ENCODE data around the gene TNFAIP2. TPM values are rescaled to one million over a fixed set of nuclear protein-coding genes. Genes with fewer than 3 reads are reported as not detected.

The TNFAIP2 gene
- polyA plus RNA-seq, 1 donor from 2014 or later, result 1.8 TPM

GRCh38 chr14:103164006-103164405 lies 40.7 kb downstream of the TNFAIP2 start:
- no peaks in the 10 kb centered on the region for H3K9me3 ChIP-seq (ENCODE audit: low read length)
- no peaks in the 10 kb centered on the region for H3F3A ChIP-seq (ENCODE audit: insufficient read depth, low read length, poor library complexity, severe bottlenecking)
- no peak overlapping the region for H3K4me3 ChIP-seq (ENCODE audit: low read length)
- no peak overlapping the region for H2AFZ ChIP-seq (ENCODE audit: low read depth, low read length)
- no peak overlapping the region for H3K27ac ChIP-seq (ENCODE audit: low read length)
- no peaks in the 10 kb centered on the region for H4K20me1 ChIP-seq (ENCODE audit: insufficient read depth)
- H3K27me3 ChIP-seq (ENCODE audit: insufficient read depth, low read depth, low read length), result no peaks in the 10 kb centered on the region
- H3K9ac ChIP-seq (ENCODE audit: low read length), result no peak overlapping the region
- H3K36me3 ChIP-seq (ENCODE audit: insufficient read depth, low read length), result no peaks in the 10 kb centered on the region
- H3K79me2 ChIP-seq (replicated peaks; ENCODE audit: insufficient read depth, low read length), result no peaks in the 10 kb centered on the region
- H3K4me2 ChIP-seq (ENCODE audit: low read length), result no peak overlapping the region
- H3K9me2 ChIP-seq (ENCODE audit: insufficient read depth, low read length), result no peaks in the 10 kb centered on the region
- TF ChIP-seq MXI1 (conservative IDR thresholded peaks at IDR 0.05; ENCODE audit: poor library complexity, severe bottlenecking) (no peak), REST (IDR thresholded peaks at IDR 0.05; ENCODE audit: borderline replicate concordance) (no peak), EP300 (conservative IDR thresholded peaks at IDR 0.05; ENCODE audit: poor library complexity, severe bottlenecking) (no peak), RAD21 (conservative IDR thresholded peaks at IDR 0.05) (no peak), POLR2AphosphoS5 (IDR thresholded peaks at IDR 0.05) (no peak), TAF1 (IDR thresholded peaks at IDR 0.05; ENCODE audit: low read depth) (no peak), EZH2 (IDR thresholded peaks at IDR 0.05; ENCODE audit: borderline replicate concordance, insufficient read depth, low read length, poor library complexity, severe bottlenecking) (no peak), CTCF (IDR thresholded peaks at IDR 0.05; ENCODE audit: poor library complexity, severe bottlenecking) (no peak), SMC3 (conservative IDR thresholded peaks at IDR 0.05; ENCODE audit: poor library complexity) (no peak)

- no peaks in the 10 kb centered on the region for H4K20me1 ChIP-seq (ENCODE audit: insufficient read depth)
- H3K79me2 ChIP-seq (replicated peaks; ENCODE audit: insufficient read depth, low read length), result no peaks in the 10 kb centered on the region
- no peaks in the 10 kb centered on the region for H3K9me3 ChIP-seq (ENCODE audit: low read length)
- TF ChIP-seq EZH2 (IDR thresholded peaks at IDR 0.05; ENCODE audit: borderline replicate concordance, insufficient read depth, low read length, poor library complexity, severe bottlenecking) (no peak), SMC3 (conservative IDR thresholded peaks at IDR 0.05; ENCODE audit: poor library complexity) (no peak)
- H3K4me2 ChIP-seq (ENCODE audit: low read length), result no peak overlapping the region
- no peaks in the 10 kb centered on the region for H3K36me3 ChIP-seq (ENCODE audit: insufficient read depth, low read length)
- H2AFZ ChIP-seq (ENCODE audit: low read depth, low read length), result no peak overlapping the region
- H3F3A ChIP-seq (ENCODE audit: insufficient read depth, low read length, poor library complexity, severe bottlenecking), result no peaks in the 10 kb centered on the region
- H3K4me3 ChIP-seq (ENCODE audit: low read length), result no peak overlapping the region
- H3K27ac ChIP-seq (ENCODE audit: low read length), result no peak overlapping the region
- no peak overlapping the region for H3K9ac ChIP-seq (ENCODE audit: low read length)
- H3K27me3 ChIP-seq (ENCODE audit: insufficient read depth, low read depth, low read length), result no peaks in the 10 kb centered on the region
- no peaks in the 10 kb centered on the region for H3K9me2 ChIP-seq (ENCODE audit: insufficient read depth, low read length)
Observed at GRCh38 chr14:103164779-103165178, 41.5 kb downstream of the TNFAIP2 start.

- no peaks in the 10 kb centered on the region for H3K36me3 ChIP-seq (ENCODE audit: insufficient read depth, low read length)
- no peaks in the 10 kb centered on the region for H3K9me3 ChIP-seq (ENCODE audit: low read length)
- H3K27me3 ChIP-seq (ENCODE audit: insufficient read depth, low read depth, low read length), result no peaks in the 10 kb centered on the region
- no peaks in the 10 kb centered on the region for H3F3A ChIP-seq (ENCODE audit: insufficient read depth, low read length, poor library complexity, severe bottlenecking)
- H3K27ac ChIP-seq (ENCODE audit: low read length), result no peak overlapping the region
- H2AFZ ChIP-seq (ENCODE audit: low read depth, low read length), result no peak overlapping the region
- TF ChIP-seq TAF1 (IDR thresholded peaks at IDR 0.05; ENCODE audit: low read depth), result no peak
- no peak for TF ChIP-seq REST (IDR thresholded peaks at IDR 0.05; ENCODE audit: borderline replicate concordance)
- no peak for TF ChIP-seq MXI1 (conservative IDR thresholded peaks at IDR 0.05; ENCODE audit: poor library complexity, severe bottlenecking)
- no peaks in the 10 kb centered on the region for H4K20me1 ChIP-seq (ENCODE audit: insufficient read depth)
- no peak overlapping the region for H3K4me3 ChIP-seq (ENCODE audit: low read length)
- no peak overlapping the region for H3K4me2 ChIP-seq (ENCODE audit: low read length)
- no peaks in the 10 kb centered on the region for H3K9me2 ChIP-seq (ENCODE audit: insufficient read depth, low read length)
- H3K9ac ChIP-seq (ENCODE audit: low read length), result no peak overlapping the region
- no peaks in the 10 kb centered on the region for H3K79me2 ChIP-seq (replicated peaks; ENCODE audit: insufficient read depth, low read length)
Observed at GRCh38 chr14:103165323-103165722, 42.1 kb downstream of the TNFAIP2 start.
